ENCODE data around the gene EEIG1.
A peak's percentile ranks its signal among the peaks of the same experiment; 100 is the strongest.

The EEIG1 gene

GRCh38 chr9:128001151-128001778, 20.5 kb upstream of the EEIG1 start:
- DNase-seq (ENCODE audit: low read depth in 3 of 3) = no peak

GRCh38 chr9:127999461-127999860, 18.7 kb upstream of the EEIG1 start:
- no peak for DNase-seq (ENCODE audit: low read depth in 3 of 3)

GRCh38 chr9:127993721-127994120, 12.9 kb upstream of the EEIG1 start:
- no peak for DNase-seq (ENCODE audit: low read depth in 3 of 3)

- no peak for DNase-seq (ENCODE audit: low read depth in 3 of 3)
Observed at GRCh38 chr9:127991757-127992274, 11.0 kb upstream of the EEIG1 start.

GRCh38 chr9:127991017-127991756, 10.4 kb upstream of the EEIG1 start:
- DNase-seq (ENCODE audit: low read depth in 3 of 3) = no peak

- no peak for DNase-seq (ENCODE audit: low read depth in 3 of 3)
Observed at GRCh38 chr9:127990554-127990953, 9.8 kb upstream of the EEIG1 start.

GRCh38 chr9:127989094-127989493, 8.3 kb upstream of the EEIG1 start:
- DNase-seq (ENCODE audit: low read depth in 3 of 3) = no peak

- no peak for DNase-seq (ENCODE audit: low read depth in 3 of 3)
Observed at GRCh38 chr9:127987103-127987614, 6.4 kb upstream of the EEIG1 start.

- DNase-seq (ENCODE audit: low read depth in 3 of 3) = no peak
Observed at GRCh38 chr9:127985011-127985410, 4.2 kb upstream of the EEIG1 start.

- DNase-seq (ENCODE audit: low read depth in 3 of 3) = no peak
Observed at GRCh38 chr9:127983847-127984289, 3.1 kb upstream of the EEIG1 start.

GRCh38 chr9:127982912-127983311, 2.1 kb upstream of the EEIG1 start:
- no peak for DNase-seq (ENCODE audit: low read depth in 3 of 3)

GRCh38 chr9:127981559-127982121, 851 bp upstream of the EEIG1 start:
- DNase-seq (ENCODE audit: low read depth in 3 of 3) = peak in 1 of 3 experiments; percentile 54

- DNase-seq (ENCODE audit: low read depth in 3 of 3) = no peak
Observed at GRCh38 chr9:127980060-127980705, 606 bp downstream of the EEIG1 start.

GRCh38 chr9:127979333-127980059, 1.3 kb downstream of the EEIG1 start:
- no peak for DNase-seq (ENCODE audit: low read depth in 3 of 3)

- DNase-seq (ENCODE audit: low read depth in 3 of 3) = no peak
Observed at GRCh38 chr9:127979015-127979332, 1.8 kb downstream of the EEIG1 start.

GRCh38 chr9:127977884-127978647, 2.7 kb downstream of the EEIG1 start:
- DNase-seq (ENCODE audit: low read depth in 3 of 3) = no peak

- DNase-seq (ENCODE audit: low read depth in 3 of 3) = no peak
Observed at GRCh38 chr9:127977009-127977883, 3.5 kb downstream of the EEIG1 start.

- DNase-seq (ENCODE audit: low read depth in 3 of 3) = no peak
Observed at GRCh38 chr9:127976498-127976897, 4.3 kb downstream of the EEIG1 start.

- DNase-seq (ENCODE audit: low read depth in 3 of 3) = no peak
Observed at GRCh38 chr9:127975376-127976315, 5.1 kb downstream of the EEIG1 start.

Data from stimulated activated CD4-positive, alpha-beta T cell treated with anti-CD3 and anti-CD28 coated beads, TNF-alpha, amount 100 ng/mL, for 24 hours (primary cell).